Forelimb muscle (tissue), 1 donor: Measurements from ENCODE around the gene PCBD2. TPM values are rescaled to one million over a fixed set of nuclear protein-coding genes. Genes with fewer than 3 reads are reported as not detected.

Source experiments
- DNase-seq: peaks from one replicate; pipeline ENCODE4 v3.0.0-alpha.2; 2013; ENCODE audit warnings: low read depth
- polyA plus RNA-seq: library from polyadenylated mRNA; unstranded; fragments of 120-200 nt; gene quantifications from one replicate; pipeline ENCODE4 v1.2.1, GENCODE V29; 2013; ENCODE audit not compliant: insufficient read length

Gene PCBD2
- polyA plus RNA-seq, 1 donor, result 10.2 TPM

GRCh38 chr5:135007749-135008363 lies 102.9 kb downstream of the PCBD2 start:
- DNase-seq, result no peak

GRCh38 chr5:135008556-135008955 lies 103.6 kb downstream of the PCBD2 start:
- no peak for DNase-seq

- DNase-seq, result no peak
Measured at GRCh38 chr5:135008981-135009735, 104.2 kb downstream of the PCBD2 start.

GRCh38 chr5:135009736-135010501 lies 105.0 kb downstream of the PCBD2 start:
- DNase-seq, result no peak

GRCh38 chr5:135010502-135011354 lies 105.8 kb downstream of the PCBD2 start:
- DNase-seq, result no peak

GRCh38 chr5:135011355-135012032 lies 106.6 kb downstream of the PCBD2 start:
- no peak for DNase-seq

- DNase-seq, result no peak
Measured at GRCh38 chr5:135012033-135012588, 107.2 kb downstream of the PCBD2 start.

Other genes with a start within 250 kb of the PCBD2 start
- 48.7 TPM for gene CAMLG, start 166.6 kb upstream of the PCBD2 start, polyA plus RNA-seq
- 58.0 TPM for gene DDX46, start 146.4 kb upstream of the PCBD2 start, polyA plus RNA-seq
- 70.3 TPM for gene C5orf24, start 59.2 kb upstream of the PCBD2 start, polyA plus RNA-seq
- gene TXNDC15, start 30.8 kb upstream of the PCBD2 start, polyA plus RNA-seq, result 68.1 TPM
- gene CATSPER3, start 62.8 kb downstream of the PCBD2 start, polyA plus RNA-seq, result 0.87 TPM
- gene PITX1, start 129.1 kb downstream of the PCBD2 start, polyA plus RNA-seq, result 17.8 TPM